ENCODE measurements around the gene CPO. TPM values are rescaled to one million over a fixed set of nuclear protein-coding genes. Genes with fewer than 3 reads are reported as not detected.

Gene CPO
- total and polyA plus RNA-seq, 9 of the 15 experiments (the other 6 are each of a cell fraction or from before 2014, with no cell fraction given): not detected

- no peak for TF ChIP-seq CBX2 (IDR thresholded peaks at IDR 0.05; ENCODE audit: insufficient read depth, low read length, poor library complexity, severe bottlenecking)
- no peak for TF ChIP-seq KLF16 (IDR thresholded peaks at IDR 0.05)
- TF ChIP-seq SUPT5H (IDR thresholded peaks at IDR 0.05): no peak
- TF ChIP-seq MBD2 (IDR thresholded peaks at IDR 0.05; ENCODE audit: borderline replicate concordance, low read depth): no peak
- TF ChIP-seq KAT7 (CRISPR knock-in tag; IDR thresholded peaks at IDR 0.05; ENCODE audit: borderline replicate concordance): no peak
- no peak for TF ChIP-seq MLX (CRISPR knock-in tag; conservative IDR thresholded peaks at IDR 0.05)
- TF ChIP-seq HOMEZ (CRISPR knock-in tag; IDR thresholded peaks at IDR 0.05): no peak
- no peak for TF ChIP-seq FOXA1 (IDR thresholded peaks at IDR 0.05; ENCODE audit: borderline replicate concordance)
- no peak for TF ChIP-seq ZNF583 (CRISPR knock-in tag; IDR thresholded peaks at IDR 0.05)
- TF ChIP-seq LEF1 (IDR thresholded peaks at IDR 0.05): no peak
- no peak for TF ChIP-seq ZNF76 (CRISPR knock-in tag; IDR thresholded peaks at IDR 0.05; ENCODE audit: borderline replicate concordance)
- TF ChIP-seq CC2D1A (IDR thresholded peaks at IDR 0.05): no peak
- TF ChIP-seq MBD1 (CRISPR knock-in tag; IDR thresholded peaks at IDR 0.05): no peak
- DNase-seq (ENCODE audit: extremely low read depth in 1 of 4, low spot score in 3 of 4) (no peak), ATAC-seq (no peak), FAIRE-seq (no peak)
- in situ Hi-C loops (cut with MboI) (loop anchor here (25.0 kb wide), 1 partner anchor 483 kb away; no protein-coding TSS in a partner anchor), intact Hi-C loops (cut with micrococcal nuclease) (no loop called here)
- no peak overlapping the region for H3K4me2 ChIP-seq (ENCODE audit: insufficient read depth, low read length)
- H3K36me3 ChIP-seq (ENCODE audit: control insufficient read depth, insufficient read depth, low read length): no peaks in the 10 kb centered on the region
- no peaks in the 10 kb centered on the region for H4K20me1 ChIP-seq (replicated peaks; ENCODE audit: control insufficient read depth, insufficient read depth, low read length)
- no peak overlapping the region for H2AFZ ChIP-seq (ENCODE audit: low read depth, low read length)
- ChIA-PET POLR2A (no interaction called here), CTCF (ENCODE audit: low intra/inter-chr PET ratio) (no interaction called here)
- no peaks in the 10 kb centered on the region for H3K79me2 ChIP-seq (ENCODE audit: control insufficient read depth, insufficient read depth, low read length)
- BruUV-seq (replicated peaks): no TSS peak
- H3K4me3 ChIP-seq: no peak overlapping the region
- no peaks in the 10 kb centered on the region for H3K9me1 ChIP-seq (ENCODE audit: control insufficient read depth, insufficient read depth, low read length)
- no peak overlapping the region for H3K27ac ChIP-seq (ENCODE audit: extremely low read depth, low read depth, low read length)
- no peaks in the 10 kb centered on the region for H3K9me3 ChIP-seq (replicated peaks; ENCODE audit: control insufficient read depth, insufficient read depth, low read depth, low read length)
- no peak overlapping the region for H3K9ac ChIP-seq (ENCODE audit: insufficient read depth in 1 of 2, low read depth in 2 of 2, low read length in 2 of 2)
- WGBS (ENCODE audit: insufficient coverage, low coverage, missing lambda C conversion rate): 0% methylated on average over 3 of the region's 3 CpGs
- no peaks in the 10 kb centered on the region; a peak in 1 of 5 replicates for H3K27me3 ChIP-seq (ENCODE audit: control insufficient read depth in 2 of 2, insufficient read depth in 2 of 2, low read length in 2 of 2)
- H3K4me1 ChIP-seq (replicated peaks in 1 of 2; ENCODE audit: control insufficient read depth in 2 of 2, insufficient read depth in 2 of 2, low read length in 2 of 2): no peaks in the 10 kb centered on the region
These were observed 40.0 kb downstream of the CPO start for GRCh38 chr2:206979365-206979764.
